GM21526 (cell line): ENCODE measurements around the gene PTPN6.
A peak's percentile ranks its signal among the peaks of the same experiment; 100 is the strongest.
"Not testable (repeated sequence)": the region's sequence is repeated elsewhere in the genome, so short reads cannot be mapped to it uniquely, and the experiment has no call there.

Experiments used
- ATAC-seq: cut with Tn5 transposase; IDR thresholded peaks from one replicate; pipeline ENCODE4 v1.9.1; 2021; ENCODE audit warnings: moderate library complexity; ENCODE audit not compliant: unreplicated experiment, low FRiP score

Gene PTPN6

DNA sequence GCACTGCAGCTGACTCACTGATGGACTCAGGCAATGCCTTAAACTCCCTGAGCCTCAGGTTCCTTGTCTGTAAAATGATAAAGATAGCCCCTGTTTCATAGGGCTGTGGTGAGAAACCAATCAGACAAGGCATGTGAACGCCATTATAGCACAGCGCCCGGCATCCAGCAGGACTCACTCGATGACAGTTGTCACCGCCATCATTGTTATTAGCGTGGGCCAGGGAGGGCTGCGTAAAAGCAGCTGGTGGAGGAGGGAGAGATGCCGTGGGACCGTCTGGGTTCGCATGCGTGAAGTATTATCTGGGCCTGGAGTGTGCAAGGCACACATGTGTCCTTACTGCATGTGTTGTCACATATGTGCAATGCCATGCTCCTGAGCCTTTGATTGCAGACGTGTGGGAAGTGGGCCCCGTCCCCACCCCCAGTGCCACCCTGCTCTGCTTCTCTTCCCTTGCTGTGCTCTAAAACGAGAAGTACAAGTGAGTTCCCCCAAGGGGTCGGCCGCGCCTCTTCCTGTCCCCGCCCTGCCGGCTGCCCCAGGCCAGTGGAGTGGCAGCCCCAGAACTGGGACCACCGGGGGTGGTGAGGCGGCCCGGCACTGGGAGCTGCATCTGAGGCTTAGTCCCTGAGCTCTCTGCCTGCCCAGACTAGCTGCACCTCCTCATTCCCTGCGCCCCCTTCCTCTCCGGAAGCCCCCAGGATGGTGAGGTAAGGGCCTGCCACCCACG lies at the start of gene PTPN6:
Gene PTPN6 (plus strand): TSS at position 546 of the 730 bp plus-strand sequence. CDS start 157 bp downstream, at position 703.
- no peak for ATAC-seq

DNA sequence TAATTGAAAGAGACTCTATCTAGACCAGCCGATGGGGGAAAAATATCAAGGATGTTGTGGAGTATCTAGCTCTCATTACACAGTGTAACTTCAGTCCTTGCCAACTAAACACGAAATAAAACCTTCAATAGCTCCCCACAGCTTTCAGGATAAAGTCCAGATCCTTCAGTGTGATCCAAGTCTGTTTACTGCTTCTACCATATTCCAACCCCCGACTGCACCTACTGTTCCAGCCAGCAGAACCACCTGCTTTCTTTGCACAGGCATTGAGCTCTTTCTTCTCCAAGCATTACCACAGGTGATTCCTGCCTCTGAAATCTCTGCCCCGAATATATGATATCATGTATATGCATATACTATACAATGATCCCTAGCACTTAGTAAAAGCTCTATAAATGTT lies 48.7 kb upstream of the PTPN6 start:
- no peak for ATAC-seq

DNA sequence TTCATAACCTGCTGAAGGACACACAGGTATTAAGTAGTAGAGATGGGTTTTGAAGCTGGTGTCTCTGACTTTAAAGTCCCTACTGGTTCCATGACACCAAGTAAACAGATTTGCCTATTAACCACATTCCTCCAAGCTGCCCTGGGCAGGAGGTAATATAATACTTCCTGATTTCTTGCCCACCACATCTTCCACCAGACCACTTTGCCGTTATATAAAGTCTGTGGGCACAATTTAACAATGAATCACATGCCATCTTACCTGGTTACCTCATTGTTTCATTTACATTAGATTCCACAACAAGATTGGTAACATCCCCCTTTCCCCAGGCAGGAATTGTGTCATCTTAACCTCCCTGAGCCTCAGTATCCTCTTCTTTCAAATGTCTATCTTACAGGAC lies 47.4 kb upstream of the PTPN6 start:
- ATAC-seq: no peak

DNA sequence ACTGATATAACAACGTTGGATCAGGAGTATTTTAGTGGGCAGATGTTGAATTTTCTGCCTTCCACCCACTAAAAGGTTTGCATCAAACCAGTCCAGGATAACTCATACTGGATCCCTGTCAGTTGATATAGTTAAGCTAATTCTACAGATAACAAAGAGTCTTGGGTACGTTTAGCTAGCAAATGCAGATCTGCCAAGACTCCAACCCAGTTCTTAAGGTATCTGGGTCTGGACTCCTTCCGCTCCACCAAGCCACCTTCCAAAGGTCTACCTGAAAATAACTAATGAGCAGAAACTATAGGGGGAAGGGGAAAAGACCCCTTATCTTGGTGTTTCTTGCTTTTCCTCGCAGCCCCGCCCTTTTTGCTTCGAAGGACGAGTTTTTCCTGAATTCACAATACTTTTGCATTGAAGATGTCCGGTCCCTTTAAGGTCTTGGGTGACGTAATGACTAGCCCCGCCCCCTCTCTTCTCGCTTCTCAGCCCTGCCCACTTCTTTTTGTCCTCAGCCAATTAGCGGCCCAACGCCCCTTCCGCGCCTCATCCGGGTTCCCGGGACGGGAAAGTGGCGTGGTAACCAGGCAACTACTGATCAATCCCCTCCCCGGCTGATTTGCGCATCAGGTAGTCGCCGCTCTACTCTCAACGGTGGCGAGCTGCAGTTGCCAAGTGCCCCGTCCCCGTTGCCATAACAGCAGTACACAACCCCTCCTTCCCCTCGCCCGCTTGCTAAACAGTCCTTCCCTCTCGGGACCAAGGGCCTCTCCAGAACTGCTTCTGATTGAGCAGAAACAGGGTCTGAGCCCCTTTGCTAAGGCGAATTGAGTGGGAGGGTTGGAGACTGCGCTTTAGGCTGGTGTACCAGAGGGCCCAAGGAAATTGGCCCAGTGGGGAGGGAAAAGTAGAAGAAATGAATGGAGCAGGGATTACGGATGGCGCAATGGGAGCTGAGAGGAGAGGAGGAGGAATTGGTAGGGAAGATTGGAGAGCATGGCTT lies 46.6 kb upstream of the PTPN6 start, which contains the start of gene LRRC23:
Gene LRRC23 (plus strand): TSS at position 543 of the 997 bp plus-strand sequence. CDS start 812 bp downstream, outside the sequence.
- ATAC-seq: peak; percentile 84

DNA sequence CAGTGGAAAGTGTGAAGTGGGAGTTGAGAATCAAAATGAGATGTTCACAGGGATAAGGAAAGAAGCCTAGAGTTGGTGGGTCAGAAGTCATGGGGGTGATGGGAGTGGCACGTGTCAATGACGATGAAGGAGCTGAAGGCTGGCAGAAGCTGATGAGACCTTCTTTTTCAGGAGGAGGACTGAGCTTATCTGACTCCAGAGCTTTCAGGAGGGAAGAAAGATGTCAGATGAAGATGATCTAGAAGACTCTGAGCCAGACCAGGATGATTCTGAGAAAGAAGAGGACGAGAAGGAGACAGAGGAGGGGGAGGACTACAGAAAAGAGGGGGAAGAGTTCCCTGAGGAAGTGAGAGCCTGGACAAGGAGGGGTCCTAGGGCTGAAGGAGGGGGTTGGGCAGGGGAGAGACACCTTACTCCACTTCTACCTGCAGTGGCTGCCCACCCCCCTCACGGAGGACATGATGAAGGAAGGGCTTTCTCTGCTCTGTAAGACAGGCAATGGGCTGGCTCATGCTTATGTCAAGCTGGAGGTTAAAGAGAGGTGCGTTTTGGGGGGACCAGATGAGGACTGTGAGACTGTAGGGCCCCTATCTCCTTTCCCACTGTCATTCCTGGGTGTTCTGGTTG lies 45.6 kb upstream of the PTPN6 start:
- ATAC-seq: no peak

DNA sequence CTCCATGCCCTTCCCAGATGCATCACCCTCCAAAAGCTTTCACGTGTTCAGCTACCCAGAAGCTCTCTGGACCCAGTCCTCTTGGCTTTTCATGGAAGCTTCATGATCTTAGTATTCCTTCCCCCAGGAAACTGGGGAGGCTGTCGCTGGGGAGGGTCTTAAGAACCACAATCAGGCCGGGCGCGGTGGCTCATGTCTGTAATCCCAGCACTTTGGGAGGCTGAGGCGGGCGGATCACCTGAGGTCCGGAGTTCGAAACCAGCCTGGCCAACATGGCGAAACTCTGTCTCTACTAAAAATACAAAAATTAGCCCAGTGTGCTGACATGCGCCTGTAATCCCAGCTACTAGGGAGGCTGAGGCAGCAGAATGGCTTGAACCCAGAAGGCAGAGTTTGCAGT lies 43.0 kb upstream of the PTPN6 start:
- ATAC-seq: not testable (repeated sequence)

DNA sequence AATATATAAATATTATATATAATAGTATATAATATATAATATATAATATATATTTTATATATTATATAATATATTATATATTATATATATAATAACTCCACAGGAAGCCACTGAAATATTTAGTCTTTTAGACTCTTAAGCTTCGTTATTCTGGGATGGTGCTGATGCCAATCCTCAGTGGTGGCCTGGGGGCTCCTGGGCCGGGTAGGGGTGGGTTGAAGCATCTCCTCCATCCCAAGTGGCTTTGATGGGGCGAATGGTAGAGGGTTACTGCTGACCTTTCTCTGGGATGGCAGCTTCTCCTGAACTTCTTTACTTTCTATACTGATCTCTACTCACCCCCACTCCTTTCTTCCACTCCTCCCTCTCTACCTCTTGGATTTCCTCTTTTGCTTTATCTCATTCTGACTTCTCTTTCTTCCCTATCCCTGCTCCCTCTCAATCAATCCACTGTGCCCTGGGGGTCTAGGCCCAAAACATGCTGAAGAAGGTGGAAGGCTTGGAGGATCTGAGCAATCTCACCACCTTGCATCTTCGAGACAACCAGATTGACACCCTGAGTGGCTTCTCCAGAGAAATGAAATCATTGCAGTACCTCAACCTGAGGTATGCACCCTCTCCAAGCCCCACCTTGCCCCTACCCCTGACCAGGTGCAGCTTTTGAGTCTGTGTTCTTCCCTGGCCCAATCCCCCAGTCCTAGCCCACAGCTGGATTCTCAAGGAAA lies 41.6 kb upstream of the PTPN6 start:
- no peak for ATAC-seq

DNA sequence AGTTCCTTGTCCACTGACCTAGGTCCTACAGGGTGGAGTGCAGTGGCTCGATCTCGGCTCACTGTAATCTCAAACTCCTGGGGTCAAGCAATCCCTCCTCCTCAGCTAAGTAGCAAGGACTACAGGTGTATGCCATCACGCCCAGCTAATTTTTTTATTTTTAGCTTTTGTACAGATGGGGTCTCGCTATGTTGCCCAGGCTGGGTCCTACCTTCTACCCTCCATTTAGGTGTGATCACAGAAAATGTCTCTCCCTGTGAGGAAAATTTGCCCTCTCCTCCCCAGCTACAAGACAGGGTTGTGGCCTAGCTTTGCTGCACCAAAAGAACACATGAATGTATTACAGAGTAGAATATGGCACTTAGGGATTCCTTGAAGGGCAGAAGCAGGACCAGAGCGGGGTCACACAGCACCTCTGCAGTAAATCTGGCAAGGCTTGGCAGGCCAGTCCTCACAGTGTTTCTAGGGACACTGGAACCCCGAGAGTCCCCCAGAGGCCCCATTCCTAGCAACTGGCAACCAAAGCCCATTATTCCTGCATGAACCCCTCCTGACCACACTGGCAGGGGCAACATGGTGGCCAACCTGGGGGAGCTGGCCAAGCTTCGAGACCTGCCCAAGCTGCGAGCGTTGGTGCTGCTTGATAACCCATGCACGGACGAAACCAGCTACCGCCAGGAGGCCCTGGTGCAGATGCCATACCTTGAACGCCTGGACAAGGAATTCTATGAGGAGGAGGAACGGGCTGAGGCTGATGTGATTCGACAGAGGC lies 38.8 kb upstream of the PTPN6 start:
- ATAC-seq: no peak

DNA sequence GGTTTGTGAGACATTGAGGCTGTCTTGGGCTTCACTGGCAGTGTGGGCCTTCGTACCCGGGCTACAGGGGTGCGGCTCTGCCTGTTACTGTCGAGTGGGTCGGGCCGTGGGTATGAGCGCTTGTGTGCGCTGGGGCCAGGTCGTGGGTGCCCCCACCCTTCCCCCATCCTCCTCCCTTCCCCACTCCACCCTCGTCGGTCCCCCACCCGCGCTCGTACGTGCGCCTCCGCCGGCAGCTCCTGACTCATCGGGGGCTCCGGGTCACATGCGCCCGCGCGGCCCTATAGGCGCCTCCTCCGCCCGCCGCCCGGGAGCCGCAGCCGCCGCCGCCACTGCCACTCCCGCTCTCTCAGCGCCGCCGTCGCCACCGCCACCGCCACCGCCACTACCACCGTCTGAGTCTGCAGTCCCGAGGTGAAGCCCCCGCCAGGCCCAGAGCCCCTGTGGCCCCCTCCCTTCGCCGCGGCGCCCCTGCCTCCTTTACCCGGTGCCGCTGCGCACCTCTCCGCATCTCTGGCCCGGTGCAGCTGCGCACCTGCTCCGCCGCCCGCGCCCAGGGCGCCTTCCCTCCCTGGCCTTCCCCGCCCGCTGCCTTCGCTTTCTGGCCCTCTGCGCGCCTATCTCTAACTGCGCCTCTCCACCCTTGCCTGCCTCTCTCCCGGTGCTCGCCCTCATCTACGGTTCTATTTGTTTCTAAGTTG lies 36.8 kb upstream of the PTPN6 start, which contains the start of gene ENO2:
Gene ENO2 (plus strand): TSS at position 335 of the 701 bp plus-strand sequence. CDS start 1,253 bp downstream, outside the sequence.
- ATAC-seq: no peak

DNA sequence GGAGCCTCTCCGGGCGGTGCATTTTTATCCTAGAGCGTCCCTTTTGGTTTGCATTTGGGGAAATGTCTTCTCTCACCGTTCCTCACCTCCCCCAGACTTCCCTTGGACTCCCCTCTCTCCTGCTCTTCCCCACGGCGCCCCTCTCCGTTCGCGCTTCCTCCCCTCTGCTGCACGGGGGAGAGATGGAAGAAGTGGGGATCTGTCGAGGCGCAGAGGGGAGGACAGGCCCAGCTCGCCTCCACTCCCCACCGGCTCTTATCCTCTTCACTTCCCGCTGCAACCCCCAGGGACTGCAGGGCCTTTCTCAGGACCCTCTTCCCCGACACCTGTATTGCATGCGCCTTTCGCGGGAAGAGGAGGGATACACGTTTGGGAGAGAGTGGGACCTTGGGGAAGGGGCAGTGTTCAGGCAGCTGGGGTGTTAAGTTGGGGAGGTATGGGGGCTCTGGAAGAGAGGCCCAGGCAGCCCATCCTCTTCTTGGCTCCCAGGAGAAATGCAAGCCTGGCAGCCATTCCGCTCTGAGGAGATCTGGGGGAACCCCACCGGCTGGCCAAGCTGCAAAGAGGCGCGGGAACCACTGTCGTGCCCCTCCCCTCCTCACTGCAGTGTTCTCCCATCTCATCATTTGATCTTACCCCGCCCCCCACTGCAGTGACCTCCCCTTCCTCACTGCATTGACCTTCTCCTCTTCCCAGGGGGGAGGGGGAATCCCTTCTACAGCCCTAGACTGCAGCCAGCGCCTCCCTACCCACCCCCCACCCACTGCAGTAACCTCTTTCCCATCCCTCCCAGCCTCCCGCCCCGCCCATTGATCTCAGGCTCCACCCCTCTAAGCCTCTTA lies 36.0 kb upstream of the PTPN6 start:
- ATAC-seq: no peak

DNA sequence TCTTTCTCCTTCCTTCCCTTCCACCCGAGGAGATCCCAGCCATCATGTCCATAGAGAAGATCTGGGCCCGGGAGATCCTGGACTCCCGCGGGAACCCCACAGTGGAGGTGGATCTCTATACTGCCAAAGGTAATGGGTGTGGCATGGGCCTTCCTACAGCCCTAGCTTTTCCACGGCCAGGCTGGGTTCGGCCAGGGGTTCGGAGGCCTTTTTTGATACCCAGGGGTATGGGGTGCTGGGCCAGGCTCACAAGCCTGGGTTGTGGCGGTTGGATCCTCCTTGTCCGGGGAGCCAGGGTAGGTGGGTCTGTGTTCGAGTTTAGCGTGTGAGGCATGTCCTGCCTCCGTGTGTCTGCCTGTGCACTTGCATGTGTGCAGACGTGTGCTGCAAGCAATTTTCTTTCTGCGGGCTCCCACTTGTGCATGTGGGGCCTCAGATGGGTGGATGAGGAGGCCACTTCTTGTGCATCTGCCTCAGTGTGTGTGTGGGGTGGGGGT lies 35.3 kb upstream of the PTPN6 start:
- no peak for ATAC-seq

DNA sequence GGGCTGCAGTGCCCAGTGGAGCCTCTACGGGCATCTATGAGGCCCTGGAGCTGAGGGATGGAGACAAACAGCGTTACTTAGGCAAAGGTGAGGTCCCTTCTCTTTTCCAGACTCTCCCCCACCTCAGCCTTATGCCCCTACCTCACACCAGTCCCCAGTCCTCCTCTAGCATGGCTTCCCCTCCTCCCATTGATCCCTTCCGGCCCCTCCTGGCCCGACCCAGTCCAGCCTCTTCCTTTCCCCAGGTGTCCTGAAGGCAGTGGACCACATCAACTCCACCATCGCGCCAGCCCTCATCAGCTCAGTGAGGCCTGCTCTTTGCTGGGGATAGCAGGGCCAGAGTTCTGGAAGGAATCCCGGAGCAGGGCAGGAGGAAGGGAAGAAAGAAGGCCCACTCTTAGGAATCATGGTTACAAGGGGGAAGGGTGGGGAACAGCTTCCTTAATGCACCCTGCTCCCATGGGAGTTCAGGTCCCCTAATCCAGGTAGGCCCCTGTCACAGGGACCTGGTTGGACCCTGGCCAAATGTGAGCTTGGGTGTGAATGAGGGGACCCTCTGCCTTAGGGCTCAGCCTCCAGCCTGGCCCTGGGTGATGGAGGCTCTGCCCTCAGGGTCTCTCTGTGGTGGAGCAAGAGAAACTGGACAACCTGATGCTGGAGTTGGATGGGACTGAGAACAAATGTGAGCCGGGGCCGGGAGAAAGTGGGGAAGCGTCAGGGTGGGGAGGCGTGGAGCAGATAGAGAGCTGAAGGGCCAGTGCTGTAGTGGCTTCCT lies 34.5 kb upstream of the PTPN6 start:
- no peak for ATAC-seq

DNA sequence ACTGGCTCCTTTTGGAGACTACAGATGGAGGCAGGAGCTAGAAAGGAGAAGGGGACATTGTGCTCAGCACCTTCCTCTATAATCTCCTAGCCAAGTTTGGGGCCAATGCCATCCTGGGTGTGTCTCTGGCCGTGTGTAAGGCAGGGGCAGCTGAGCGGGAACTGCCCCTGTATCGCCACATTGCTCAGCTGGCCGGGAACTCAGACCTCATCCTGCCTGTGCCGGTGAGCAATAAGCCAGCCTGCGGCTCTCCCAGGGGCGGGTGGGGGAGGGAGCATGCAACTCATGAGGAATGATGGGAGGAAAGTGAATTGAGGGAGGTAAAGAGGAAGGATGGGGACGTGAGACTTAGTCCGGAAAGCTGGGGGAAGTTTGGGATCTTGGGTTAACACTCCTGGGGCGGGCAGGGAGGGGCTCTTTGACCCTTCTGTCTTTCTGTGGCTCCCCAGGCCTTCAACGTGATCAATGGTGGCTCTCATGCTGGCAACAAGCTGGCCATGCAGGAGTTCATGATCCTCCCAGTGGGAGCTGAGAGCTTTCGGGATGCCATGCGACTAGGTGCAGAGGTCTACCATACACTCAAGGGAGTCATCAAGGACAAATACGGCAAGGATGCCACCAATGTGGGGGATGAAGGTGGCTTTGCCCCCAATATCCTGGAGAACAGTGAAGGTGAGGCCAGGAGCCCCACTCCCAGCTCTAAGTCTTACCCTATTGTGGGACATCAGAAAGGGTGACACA lies 33.5 kb upstream of the PTPN6 start:
- ATAC-seq: no peak

DNA sequence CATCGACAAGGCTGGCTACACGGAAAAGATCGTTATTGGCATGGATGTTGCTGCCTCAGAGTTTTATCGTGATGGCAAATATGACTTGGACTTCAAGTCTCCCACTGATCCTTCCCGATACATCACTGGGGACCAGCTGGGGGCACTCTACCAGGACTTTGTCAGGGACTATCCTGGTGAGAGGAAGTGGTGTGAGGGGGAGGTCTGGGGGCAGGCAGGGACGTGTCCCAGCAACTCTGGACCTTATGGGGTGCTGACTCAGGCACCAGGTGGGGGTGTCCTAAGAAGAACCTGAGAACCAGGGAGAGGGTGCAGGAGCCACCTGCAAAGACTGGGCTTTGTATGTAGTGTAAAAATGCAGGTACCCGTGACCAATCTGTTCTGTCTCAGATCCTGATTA lies 31.6 kb upstream of the PTPN6 start:
- no peak for ATAC-seq

DNA sequence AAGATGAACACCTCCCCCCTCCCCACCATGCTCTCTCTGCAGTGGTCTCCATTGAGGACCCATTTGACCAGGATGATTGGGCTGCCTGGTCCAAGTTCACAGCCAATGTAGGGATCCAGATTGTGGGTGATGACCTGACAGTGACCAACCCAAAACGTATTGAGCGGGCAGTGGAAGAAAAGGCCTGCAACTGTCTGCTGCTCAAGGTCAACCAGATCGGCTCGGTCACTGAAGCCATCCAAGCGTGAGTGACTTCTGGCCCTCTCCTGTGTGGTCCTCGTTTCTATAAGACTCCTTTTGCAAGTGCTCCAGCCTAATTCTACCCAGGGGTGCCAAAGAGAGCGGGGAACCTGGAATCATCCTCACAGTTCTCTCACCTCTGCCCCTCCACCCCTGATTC lies 29.6 kb upstream of the PTPN6 start:
- no peak for ATAC-seq
